ENCODE data around the gene ST3GAL6.
"Not testable (repeated sequence)": the region's sequence is repeated elsewhere in the genome, so short reads cannot be mapped to it uniquely, and the experiment has no call there.

The ST3GAL6 gene

DNA sequence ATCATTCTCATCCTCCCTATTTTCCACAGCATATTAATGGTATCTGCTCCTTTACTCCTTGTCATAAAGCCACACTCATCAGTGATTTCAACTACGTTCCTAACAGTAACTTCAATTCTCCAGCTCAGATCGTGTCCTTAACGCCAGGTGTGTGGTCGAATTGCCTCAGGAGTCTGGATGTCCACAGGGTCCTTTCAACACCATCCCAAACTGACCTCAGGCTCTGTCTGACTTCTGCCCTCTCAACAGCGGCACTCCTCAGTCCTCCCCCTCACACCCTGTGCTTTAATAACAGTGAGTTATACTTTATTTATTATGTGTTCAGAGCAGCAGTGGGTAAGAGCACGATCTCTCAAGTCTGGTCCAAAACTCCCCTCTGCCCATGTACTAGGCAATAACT lies 42.4 kb downstream of the ST3GAL6 start:
- DNase-seq (ENCODE audit: low read depth) = no peak

- peak; percentile 50 for DNase-seq (ENCODE audit: low read depth)
These were observed 43.4 kb downstream of the ST3GAL6 start for GRCh38 chr3:98806521-98806920.

DNA sequence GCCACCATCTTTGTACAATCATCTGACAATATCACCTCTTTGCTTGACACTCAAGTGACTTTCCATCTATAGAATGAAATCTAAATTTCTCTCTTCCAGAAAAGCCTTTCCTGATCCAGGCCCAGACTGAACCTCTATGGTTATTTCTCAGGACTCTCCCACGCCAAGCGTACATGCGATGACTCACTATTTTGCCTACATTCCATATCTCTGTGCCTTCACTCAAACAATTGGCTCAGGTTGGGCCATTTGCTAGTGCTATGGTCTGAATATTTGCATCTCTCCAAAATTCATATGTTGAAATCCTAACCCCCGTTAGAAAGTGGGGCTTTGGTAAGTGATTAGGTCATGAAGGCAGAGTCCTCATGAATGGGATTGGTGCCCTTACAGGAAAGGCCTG lies 43.9 kb downstream of the ST3GAL6 start:
- peak; percentile 80 for DNase-seq (ENCODE audit: low read depth)

GRCh38 chr3:98807561-98807960 lies 44.4 kb downstream of the ST3GAL6 start:
- no peak for DNase-seq (ENCODE audit: low read depth)

DNA sequence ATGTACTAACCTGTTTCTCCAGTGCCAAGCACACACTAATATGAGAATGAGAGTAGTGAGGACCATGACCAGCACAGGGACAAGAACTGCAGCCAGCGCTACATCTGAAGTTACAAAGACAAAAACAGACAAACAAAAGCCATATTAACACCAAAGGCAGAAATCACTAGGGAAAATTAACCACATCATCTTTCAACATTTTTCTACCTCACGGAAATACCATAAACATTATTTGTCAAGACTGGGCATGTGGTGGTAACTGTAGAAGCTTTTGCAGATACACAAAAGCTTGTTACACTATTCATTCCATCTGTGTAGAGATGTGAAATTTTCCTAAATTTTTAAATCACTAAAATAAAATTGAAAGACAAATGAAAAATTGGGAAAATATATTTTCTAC lies 44.9 kb downstream of the ST3GAL6 start:
- peak; percentile 41 for DNase-seq (ENCODE audit: low read depth)

- peak; percentile 17 for DNase-seq (ENCODE audit: low read depth)
These were observed 46.4 kb downstream of the ST3GAL6 start for GRCh38 chr3:98809557-98809956.

DNA sequence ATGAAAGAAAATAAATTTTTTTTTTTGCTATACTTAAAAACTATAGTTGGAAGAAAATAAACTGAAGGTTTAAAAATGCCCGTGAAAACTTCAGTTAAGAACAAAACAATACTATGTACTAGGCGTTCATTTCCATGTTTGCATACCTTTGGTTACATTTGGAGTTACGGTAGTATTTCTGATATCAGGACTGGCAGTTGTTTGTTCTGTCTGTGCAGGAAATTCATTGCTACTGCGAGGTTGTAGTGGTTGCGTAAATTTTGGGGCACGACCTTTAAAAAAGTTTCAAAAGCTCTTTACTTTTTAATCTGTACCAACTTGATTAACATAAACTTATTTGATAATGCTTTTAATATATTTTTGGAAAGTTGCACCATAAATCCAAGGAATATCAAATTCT lies 47.9 kb downstream of the ST3GAL6 start:
- peak; percentile 56 for DNase-seq (ENCODE audit: low read depth)

GRCh38 chr3:98812851-98813374 lies 49.8 kb downstream of the ST3GAL6 start:
- peak; percentile 58 for DNase-seq (ENCODE audit: low read depth)

GRCh38 chr3:98814817-98815420 lies 51.8 kb downstream of the ST3GAL6 start:
- DNase-seq (ENCODE audit: low read depth) = peak; percentile 77

DNA sequence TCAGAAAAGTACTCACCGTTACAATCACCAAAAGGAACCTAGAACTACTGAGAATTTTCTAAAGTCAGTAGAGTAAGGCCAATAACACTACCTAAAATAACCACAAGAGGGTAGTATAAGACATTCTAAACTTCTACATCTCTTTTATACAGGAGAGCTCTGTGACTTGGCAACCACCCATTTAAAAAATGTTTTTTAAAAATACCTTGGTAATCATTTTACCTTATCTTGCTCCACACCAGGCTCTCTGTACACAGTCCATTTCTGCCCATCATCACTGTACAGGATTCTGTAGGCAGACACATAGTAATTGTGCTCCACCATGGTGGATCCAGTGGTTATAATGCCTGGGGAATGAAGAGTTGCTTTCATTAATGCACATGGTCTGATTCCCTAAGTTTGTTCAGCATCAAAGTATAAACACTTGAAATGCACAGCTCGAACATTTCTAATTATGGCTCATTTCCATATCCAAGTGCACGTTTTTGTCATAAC lies 54.5 kb downstream of the ST3GAL6 start:
- DNase-seq (ENCODE audit: low read depth) = peak; percentile 60

DNA sequence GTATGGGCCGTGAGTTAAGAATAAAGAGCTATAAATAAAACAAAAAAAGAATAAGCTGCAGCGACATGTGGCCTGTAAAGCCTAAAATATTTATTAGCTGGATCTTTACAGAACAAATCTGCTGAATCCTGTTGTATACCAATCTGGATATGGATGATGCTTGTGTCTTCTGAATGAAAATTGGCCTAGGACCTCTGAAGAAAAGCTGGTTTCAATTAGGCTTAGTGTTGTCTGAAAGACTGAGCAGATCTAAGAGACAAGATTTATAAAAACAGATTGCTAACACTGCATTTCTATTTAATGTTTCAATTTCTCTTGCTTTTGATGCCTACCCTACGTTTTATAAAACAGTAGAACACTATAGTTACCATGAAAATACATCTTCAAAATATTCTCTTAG lies 57.9 kb downstream of the ST3GAL6 start:
- DNase-seq (ENCODE audit: low read depth) = no peak

DNA sequence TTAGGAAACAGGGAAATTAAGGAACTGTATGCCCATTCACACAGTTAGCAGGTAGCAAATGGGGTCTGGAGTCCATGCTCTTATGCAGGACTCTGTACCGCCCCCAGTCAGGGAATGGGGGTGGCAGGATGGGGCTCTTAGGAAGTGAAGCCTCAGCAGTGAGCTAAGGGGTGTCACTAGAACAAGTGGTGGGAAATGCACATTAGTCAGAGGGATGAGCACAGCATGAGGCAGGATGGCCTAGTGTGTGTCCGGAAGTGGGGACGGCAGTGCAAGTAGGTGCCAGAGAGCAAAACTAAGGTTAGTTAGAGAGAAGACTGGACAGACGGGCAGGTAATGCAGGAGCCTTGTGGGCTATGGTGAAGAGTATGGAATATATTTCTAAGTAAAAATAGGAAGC lies 60.7 kb downstream of the ST3GAL6 start:
- no peak for DNase-seq (ENCODE audit: low read depth)

DNA sequence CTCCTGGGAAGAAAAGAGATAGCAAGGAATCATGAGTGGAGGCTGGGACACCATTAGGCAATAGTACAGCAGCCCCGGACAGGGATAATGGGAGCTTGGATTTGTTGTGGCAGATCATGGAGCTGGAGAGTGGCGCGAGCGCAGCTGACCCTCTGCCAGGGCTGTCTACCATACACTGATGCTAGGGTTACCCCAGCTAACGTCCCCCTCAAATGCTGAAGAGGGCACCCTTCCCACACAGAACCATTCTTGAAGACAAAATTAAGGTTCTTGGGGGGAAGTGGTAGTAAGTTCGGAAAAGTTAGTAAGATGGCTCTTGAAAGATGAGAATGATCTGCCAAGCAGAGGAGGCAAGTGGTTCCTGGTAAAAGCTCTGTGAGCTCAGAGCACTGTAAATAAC lies 61.1 kb downstream of the ST3GAL6 start:
- peak; percentile 19 for DNase-seq (ENCODE audit: low read depth)

DNA sequence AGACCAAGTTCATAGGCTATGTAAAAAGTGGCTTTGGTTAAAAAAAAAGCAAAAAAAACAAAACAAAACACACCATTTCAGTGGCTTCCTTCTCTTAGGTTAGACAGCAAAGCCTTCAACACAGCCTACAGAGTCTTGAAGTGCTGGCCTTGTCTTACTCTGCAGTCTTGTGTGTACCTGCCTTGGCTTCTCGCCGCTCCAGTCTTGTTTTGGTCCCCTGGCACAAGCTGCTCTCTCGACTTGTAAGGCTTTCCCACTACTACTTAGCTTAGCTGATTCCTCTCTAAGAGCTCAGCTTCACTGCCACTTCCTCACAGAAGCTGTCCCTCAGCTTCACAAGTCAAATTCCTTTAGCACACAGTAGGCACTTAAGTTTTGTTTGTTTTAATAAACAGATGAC lies 63.0 kb downstream of the ST3GAL6 start:
- DNase-seq (ENCODE audit: low read depth) = no peak

DNA sequence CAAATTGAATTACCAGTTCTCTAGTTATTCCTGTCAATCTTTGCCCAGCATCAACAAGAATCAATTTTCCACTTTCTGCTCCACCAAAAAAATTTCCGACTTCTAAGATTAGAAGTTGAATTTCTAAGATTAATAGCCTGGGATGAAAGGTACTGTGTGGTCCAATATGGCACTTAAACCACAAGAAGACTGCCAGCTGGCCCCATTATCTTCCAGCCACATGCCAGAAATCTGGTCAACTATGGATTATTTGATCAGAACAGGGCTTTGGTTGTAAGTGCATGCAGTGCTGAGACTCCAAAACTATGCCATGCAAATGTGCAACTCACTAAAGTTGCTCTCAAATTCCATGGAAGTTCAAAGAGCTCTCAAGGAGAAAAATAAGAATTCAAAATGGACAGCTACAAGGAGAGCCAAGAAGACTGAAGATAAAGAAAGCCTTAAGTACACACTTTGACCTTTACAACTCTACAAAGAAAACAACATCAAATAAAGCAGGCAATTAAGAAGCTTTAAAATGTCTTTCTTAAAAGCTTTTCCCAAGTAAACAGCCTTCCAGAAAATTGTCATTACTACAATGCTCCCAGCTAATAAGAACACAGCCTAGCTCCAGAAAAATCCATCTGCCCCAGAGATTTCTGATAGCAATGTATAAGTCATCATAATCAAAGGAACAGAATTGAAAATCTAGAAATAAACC lies 64.2 kb downstream of the ST3GAL6 start:
- no peak for DNase-seq (ENCODE audit: low read depth)

DNA sequence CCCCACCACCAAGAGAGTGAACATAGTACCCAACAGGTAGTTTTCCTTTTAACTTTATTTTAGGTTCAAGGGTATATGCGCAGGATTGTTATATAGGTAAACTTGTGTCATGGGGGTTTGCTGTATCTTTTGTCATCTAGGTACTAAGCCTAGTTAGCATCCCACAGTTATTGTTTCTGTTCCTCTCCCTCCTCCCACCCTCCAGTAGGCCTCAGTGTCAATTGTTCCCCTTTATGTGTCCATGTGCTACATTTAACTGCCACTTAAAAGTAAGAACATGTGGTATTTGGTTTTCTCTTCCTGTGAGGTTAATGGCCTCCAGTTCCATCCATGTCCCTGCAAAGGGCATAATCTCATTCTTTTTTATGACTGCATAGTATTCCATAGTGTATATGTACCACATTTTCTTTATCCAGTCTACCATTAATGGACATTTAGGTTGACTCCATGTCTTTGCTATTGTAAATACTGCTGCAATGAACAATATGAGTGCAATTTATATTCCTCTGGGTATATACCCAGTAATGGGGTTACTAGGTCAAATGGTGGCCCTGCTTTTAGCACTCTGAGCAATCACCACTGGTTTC lies 66.2 kb downstream of the ST3GAL6 start:
- no peak for DNase-seq (ENCODE audit: low read depth)

DNA sequence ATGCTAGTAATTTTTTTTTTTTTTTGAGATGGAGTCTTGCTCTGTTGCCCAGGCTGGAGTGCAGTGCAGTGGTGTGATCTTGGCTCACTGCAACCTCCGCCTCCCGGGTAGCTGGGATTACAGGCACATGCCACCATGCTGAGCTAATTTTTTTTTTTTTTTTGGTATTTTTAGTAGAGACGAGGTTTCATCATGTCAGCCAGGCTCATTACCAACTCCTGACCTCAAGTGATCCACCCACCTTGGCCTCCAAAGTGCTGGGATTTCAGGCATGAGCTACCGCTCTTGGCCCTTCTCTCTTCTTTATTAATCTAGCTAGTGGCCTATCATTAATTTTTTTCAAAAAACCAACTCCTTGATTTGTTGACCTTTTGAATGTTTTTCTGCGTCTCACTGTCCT lies 67.9 kb downstream of the ST3GAL6 start:
- not testable (repeated sequence) for DNase-seq (ENCODE audit: low read depth)

- DNase-seq (ENCODE audit: low read depth) = peak; percentile 91
These were observed 76.7 kb downstream of the ST3GAL6 start for GRCh38 chr3:98839846-98840245.

DNA sequence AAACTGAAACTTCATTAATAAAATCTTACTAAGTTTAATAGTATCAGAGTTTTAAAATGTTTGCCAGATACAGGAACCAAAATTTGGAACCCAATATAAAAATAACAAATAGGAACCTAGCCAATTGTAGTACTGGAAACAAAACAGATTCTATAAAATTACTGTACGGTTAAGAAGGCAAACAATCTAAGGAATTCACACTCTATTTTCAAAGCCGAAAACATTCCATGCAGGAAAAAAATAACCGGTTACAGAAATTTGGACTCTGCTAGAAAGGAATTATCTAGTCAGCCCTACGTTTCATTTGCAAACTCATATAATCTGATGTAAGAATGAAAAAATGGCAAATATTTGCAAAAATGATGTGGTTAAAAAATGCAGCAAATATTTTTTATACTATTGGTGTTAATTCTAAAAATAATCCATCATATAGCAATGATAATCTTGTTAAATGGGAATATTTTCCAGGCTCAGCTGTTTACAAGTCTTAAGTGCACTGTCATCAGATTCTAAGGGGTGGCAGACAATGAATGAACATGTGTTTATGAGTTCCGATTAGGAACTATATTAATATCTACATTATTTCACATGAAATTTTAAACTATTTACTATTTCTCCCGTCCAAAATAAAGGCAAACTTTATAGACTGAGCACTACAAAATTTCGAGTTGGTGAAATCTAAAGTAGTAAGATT lies 80.3 kb downstream of the ST3GAL6 start:
- DNase-seq (ENCODE audit: low read depth) = no peak
